GM21825 (cell line): ENCODE measurements around the gene INKA2.

ENCODE experiments used
- ATAC-seq: cut with Tn5 transposase; IDR thresholded peaks from one replicate; pipeline ENCODE4 v1.9.1; 2021; ENCODE audit warnings: mild to moderate bottlenecking, moderate library complexity; ENCODE audit not compliant: unreplicated experiment

INKA2 gene

DNA sequence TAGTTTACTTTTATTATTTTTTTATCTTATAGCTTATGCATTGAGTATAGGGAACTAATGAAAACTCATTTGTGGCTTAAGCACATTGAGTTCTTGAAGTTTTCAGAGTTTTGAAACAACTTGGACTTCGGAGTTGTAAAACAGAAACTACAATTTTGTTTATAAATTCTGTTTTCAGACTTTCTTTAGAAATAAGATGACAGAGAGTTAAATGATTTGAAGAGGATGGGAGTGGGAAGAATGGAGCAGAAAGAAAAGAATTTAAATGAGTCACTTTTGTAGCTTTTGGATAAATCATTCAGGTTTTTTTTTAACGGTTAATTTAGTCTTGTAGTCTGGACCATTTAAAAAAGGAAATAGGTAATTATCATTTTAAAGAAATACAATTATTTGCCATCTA lies 32.3 kb downstream of the INKA2 start:
- ATAC-seq, result no peak

DNA sequence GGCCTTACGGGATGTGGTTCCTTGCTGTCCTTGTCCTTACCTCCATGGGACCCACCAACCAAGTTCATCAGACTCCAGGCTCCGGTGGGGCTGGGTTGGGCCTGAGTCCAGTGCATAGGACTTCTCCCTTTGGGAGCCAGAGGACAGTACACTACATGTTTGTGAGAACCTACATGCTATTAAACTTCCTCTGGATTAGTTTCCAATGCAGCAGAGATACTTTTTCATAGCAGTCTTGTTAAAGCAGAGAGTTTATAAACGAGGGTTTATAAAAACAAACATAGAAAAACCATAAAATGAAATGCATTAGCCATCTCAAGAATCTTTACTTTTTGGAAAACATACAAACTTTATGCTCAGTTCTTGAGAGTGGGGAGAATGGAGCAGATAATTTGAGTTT lies 33.4 kb downstream of the INKA2 start:
- no peak for ATAC-seq

DNA sequence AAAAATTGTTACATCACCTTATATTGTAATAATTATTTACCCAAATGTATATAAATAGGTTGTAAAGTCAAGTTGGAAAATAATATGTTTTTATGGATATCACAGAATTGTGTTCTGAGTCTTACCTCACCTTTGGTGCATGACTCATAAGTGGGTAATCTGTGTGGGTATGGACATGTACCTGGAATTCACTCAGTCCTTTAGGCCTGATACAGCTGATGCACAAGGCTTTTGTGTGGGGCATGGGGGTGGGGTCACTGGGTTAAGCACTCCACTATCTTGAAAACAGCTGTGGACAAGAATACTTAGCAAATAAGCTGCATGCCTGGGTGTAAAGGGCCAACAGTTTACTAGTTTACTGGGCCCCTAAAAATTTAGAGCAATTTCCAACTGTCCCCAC lies 34.4 kb downstream of the INKA2 start:
- no peak for ATAC-seq

- no peak for ATAC-seq
Observed at GRCh38 chr1:111704240-111704639, 35.0 kb downstream of the INKA2 start.

DNA sequence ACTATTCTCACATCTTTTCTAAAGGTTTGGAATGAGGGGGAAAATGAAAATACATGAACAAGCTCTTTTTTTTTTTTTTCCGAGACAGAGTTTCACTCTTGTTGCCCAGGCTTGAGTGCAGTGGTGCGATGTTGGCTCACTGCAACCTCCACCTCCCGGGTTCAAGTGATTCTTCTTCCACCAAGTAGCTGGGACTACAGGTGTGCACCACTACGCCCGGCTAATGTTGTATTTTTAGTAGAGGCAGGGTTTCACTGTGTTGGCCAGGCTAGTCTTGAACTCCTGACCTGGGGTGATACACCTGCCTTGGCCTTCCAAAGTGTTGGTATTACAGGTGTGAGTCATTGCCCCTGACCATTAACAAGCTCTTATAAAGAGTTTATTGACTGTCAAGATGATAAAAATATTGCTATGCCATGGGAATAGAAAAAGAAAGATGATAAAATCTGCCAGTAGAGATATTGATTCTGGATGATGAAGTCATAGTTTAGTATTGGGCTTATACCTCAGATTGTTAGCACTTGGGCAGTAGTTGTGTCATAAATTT lies 36.6 kb downstream of the INKA2 start:
- ATAC-seq, result no peak

DNA sequence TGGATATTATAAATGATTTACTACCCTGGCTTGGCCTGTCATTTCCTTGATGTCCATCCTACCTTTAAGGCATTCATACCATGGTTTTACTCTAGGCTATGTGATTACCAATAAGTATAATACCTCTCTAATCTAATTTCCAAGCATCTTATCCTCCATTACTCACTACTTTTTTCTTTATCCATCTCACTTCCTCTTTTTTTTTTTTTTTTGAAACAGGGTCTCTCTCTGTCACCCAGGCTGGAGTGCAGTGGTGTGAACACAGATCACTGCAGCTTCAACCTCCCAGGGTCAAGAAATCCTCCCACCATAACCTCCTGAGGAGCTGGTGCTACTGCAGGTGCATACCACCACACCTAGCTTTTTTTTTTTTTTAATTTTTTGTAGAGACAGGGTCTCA lies 39.9 kb downstream of the INKA2 start:
- ATAC-seq, result no peak

DNA sequence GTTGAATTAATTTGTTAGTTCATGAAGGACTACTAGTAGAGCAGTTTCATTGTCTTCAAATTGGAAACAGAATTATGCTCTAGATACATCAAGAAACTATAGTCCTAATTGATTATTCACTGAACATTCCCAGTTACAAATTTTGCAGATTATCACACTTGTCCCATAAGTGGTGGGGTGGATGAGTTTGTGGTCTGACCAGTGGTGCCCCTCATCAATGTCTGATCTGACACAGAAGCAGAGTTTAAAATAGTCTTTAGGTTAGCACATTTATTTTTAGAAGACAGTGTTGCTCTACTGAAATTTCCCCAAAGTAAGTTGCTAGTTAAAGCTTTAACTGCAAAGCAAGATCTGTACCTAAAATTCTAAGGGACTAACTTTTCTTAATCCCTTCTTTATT lies 42.9 kb downstream of the INKA2 start:
- no peak for ATAC-seq

DNA sequence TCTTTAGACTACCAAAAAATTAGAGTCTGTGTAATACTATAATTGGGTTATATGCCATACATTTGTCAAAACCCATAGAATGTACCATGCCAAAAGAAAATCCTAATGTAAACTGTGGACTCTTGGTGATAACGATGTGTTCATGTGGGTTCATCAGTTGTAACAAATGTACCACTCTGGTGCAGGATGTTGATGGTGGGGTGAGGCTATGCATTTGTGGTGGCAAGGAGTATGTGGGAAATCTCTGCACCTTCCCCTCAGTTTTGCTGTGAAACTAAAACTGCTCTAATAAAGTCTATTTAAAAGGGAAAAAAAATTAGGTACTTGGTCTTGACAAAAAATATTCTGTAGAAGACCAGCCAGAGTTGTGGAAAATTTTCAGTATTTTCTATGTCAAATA lies 43.4 kb downstream of the INKA2 start:
- no peak for ATAC-seq

GRCh38 chr1:111691886-111692285 lies 47.3 kb downstream of the INKA2 start:
- no peak for ATAC-seq

- ATAC-seq, result no peak
Observed at GRCh38 chr1:111690306-111690617, 48.9 kb downstream of the INKA2 start.
